ENCODE measurements around the gene ZNF185. TPM values are rescaled to one million over a fixed set of nuclear protein-coding genes. Genes with fewer than 3 reads are reported as not detected.

The ZNF185 gene
- polyA plus RNA-seq, 2 donors = 217 to 220 TPM

DNA sequence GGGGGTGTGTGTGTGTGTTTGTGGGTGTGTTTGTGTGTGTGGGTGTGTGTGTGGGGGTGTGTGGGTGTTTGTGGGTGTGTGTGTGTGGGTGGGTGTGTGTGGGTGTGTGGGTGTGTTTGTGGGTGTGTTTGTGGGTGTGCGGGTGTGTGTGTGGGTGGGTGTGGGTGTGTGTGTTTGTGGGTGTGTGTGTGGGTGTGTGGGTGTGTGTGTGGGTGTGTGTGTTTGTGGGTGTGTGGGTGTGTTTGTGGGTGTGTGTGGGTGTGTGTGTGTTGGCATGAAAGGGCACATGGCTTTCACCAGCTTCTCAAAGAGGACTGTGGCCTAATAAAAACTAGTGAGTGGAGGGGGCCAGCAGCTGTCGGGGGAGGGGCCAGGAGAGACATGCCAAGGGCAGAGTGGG, 25.3 kb upstream of the ZNF185 start:
- Histone ChIP-seq H3K27ac (ENCODE audit: low read depth in 2 of 2, low read length in 1 of 2) (no peak overlapping the region), H3K4me1 (ENCODE audit: control insufficient read depth in 2 of 2, insufficient read depth in 2 of 2, low read length in 1 of 2) (no peaks in the 10 kb centered on the region), H3K27me3 (ENCODE audit: control insufficient read depth in 1 of 2, insufficient read depth in 2 of 2, low read length in 2 of 2) (no peaks in the 10 kb centered on the region), H3K4me3 (ENCODE audit: low read depth in 1 of 2, low read length in 2 of 2) (no peak overlapping the region), H3K36me3 (ENCODE audit: control insufficient read depth in 2 of 2, insufficient read depth in 2 of 2, low read length in 1 of 2) (peaks cover 0 to 23% of the 10 kb centered on the region in 2 donors), H3K9me3 (ENCODE audit: control insufficient read depth in 2 of 2, insufficient read depth in 1 of 2, low read depth in 1 of 2, low read length in 1 of 2) (no peaks in the 10 kb centered on the region)
- WGBS, 2 donors = 78 to 96% methylated on average over 1 of the region's 2 CpGs

DNA sequence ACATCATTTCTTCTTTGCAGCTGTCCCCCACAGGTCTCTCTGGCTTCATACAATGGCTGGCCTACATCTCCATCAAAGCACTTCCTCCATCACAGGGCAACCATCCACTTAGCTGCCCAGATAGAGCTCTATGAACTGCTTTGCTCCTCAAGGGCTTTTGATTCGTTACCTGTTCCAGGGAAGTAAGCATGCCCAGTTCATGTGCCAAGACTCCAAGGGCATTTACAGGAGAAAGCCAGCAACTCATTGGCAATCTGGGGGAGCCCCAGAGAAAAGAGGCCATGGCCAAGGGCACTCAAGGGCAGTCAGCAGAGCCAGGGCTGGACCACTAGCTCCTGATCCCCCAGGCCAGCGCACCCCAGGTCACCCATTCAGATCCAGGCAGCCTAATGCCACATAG, 24.5 kb upstream of the ZNF185 start:
- Histone ChIP-seq H3K27me3 (ENCODE audit: control insufficient read depth in 1 of 2, insufficient read depth in 2 of 2, low read length in 2 of 2) (no peaks in the 10 kb centered on the region), H3K4me3 (ENCODE audit: low read depth in 1 of 2, low read length in 2 of 2) (no peak overlapping the region), H3K9me3 (ENCODE audit: control insufficient read depth in 2 of 2, insufficient read depth in 1 of 2, low read depth in 1 of 2, low read length in 1 of 2) (no peaks in the 10 kb centered on the region), H3K4me1 (ENCODE audit: control insufficient read depth in 2 of 2, insufficient read depth in 2 of 2, low read length in 1 of 2) (peaks cover 0 to under 1% of the 10 kb centered on the region in 2 donors), H3K27ac (ENCODE audit: low read depth in 2 of 2, low read length in 1 of 2) (no peak overlapping the region), H3K36me3 (ENCODE audit: control insufficient read depth in 2 of 2, insufficient read depth in 2 of 2, low read length in 1 of 2) (peaks cover 0 to 16% of the 10 kb centered on the region in 2 donors)
- 65 to 80% methylated on average over 2 of the region's 2 CpGs for WGBS, 2 donors

GRCh38 chrX:152876931-152877840, 20.7 kb upstream of the ZNF185 start:
- H3K27me3 ChIP-seq (ENCODE audit: control insufficient read depth in 1 of 2, insufficient read depth in 2 of 2, low read length in 2 of 2) = no peaks in the 10 kb centered on the region
- 64 to 67% methylated on average over 10 of the region's 10 CpGs for WGBS, 2 donors
- H3K4me3 ChIP-seq (ENCODE audit: low read depth in 1 of 2, low read length in 2 of 2) = no peak overlapping the region
- no peaks in the 10 kb centered on the region for H3K36me3 ChIP-seq (ENCODE audit: control insufficient read depth in 2 of 2, insufficient read depth in 2 of 2, low read length in 1 of 2)
- no peaks in the 10 kb centered on the region for H3K9me3 ChIP-seq (ENCODE audit: control insufficient read depth in 2 of 2, insufficient read depth in 1 of 2, low read depth in 1 of 2, low read length in 1 of 2)
- peaks cover 0 to 8% of the 10 kb centered on the region in 2 donors for H3K4me1 ChIP-seq (ENCODE audit: control insufficient read depth in 2 of 2, insufficient read depth in 2 of 2, low read length in 1 of 2)
- peak overlapping the region; percentile 73 to 75 for H3K27ac ChIP-seq (ENCODE audit: low read depth in 2 of 2, low read length in 1 of 2)

GRCh38 chrX:152878976-152879755, 18.7 kb upstream of the ZNF185 start:
- no peaks in the 10 kb centered on the region for H3K36me3 ChIP-seq (ENCODE audit: control insufficient read depth in 2 of 2, insufficient read depth in 2 of 2, low read length in 1 of 2)
- H3K9me3 ChIP-seq (ENCODE audit: control insufficient read depth in 2 of 2, insufficient read depth in 1 of 2, low read depth in 1 of 2, low read length in 1 of 2) = no peaks in the 10 kb centered on the region
- peaks cover 0 to 8% of the 10 kb centered on the region in 2 donors for H3K4me1 ChIP-seq (ENCODE audit: control insufficient read depth in 2 of 2, insufficient read depth in 2 of 2, low read length in 1 of 2)
- peak overlapping the region; percentile 71 to 73 for H3K27ac ChIP-seq (ENCODE audit: low read depth in 2 of 2, low read length in 1 of 2)
- no peaks in the 10 kb centered on the region for H3K27me3 ChIP-seq (ENCODE audit: control insufficient read depth in 1 of 2, insufficient read depth in 2 of 2, low read length in 2 of 2)
- WGBS, 2 donors = 53 to 61% methylated on average over 16 of the region's 16 CpGs
- H3K4me3 ChIP-seq (ENCODE audit: low read depth in 1 of 2, low read length in 2 of 2) = no peak overlapping the region

- H3K27ac ChIP-seq (ENCODE audit: low read depth in 2 of 2, low read length in 1 of 2) = no peak overlapping the region
- WGBS, 2 donors = 82 to 94% methylated on average over 2 of the region's 2 CpGs
- peaks cover 0 to 8% of the 10 kb centered on the region in 2 donors for H3K4me1 ChIP-seq (ENCODE audit: control insufficient read depth in 2 of 2, insufficient read depth in 2 of 2, low read length in 1 of 2)
- H3K27me3 ChIP-seq (ENCODE audit: control insufficient read depth in 1 of 2, insufficient read depth in 2 of 2, low read length in 2 of 2) = no peaks in the 10 kb centered on the region
- H3K36me3 ChIP-seq (ENCODE audit: control insufficient read depth in 2 of 2, insufficient read depth in 2 of 2, low read length in 1 of 2) = no peaks in the 10 kb centered on the region
- no peaks in the 10 kb centered on the region for H3K9me3 ChIP-seq (ENCODE audit: control insufficient read depth in 2 of 2, insufficient read depth in 1 of 2, low read depth in 1 of 2, low read length in 1 of 2)
- H3K4me3 ChIP-seq (ENCODE audit: low read depth in 1 of 2, low read length in 2 of 2) = no peak overlapping the region
Observed at GRCh38 chrX:152881289-152881688, 16.6 kb upstream of the ZNF185 start.

GRCh38 chrX:152884171-152884570, 13.7 kb upstream of the ZNF185 start:
- 62 to 78% methylated on average over 6 of the region's 6 CpGs for WGBS, 2 donors
- Histone ChIP-seq H3K4me3 (ENCODE audit: low read depth in 1 of 2, low read length in 2 of 2) (no peak overlapping the region), H3K4me1 (ENCODE audit: control insufficient read depth in 2 of 2, insufficient read depth in 2 of 2, low read length in 1 of 2) (peaks cover 0 to 6% of the 10 kb centered on the region in 2 donors), H3K27me3 (ENCODE audit: control insufficient read depth in 1 of 2, insufficient read depth in 2 of 2, low read length in 2 of 2) (no peaks in the 10 kb centered on the region), H3K27ac (ENCODE audit: low read depth in 2 of 2, low read length in 1 of 2) (no peak overlapping the region), H3K36me3 (ENCODE audit: control insufficient read depth in 2 of 2, insufficient read depth in 2 of 2, low read length in 1 of 2) (no peaks in the 10 kb centered on the region), H3K9me3 (ENCODE audit: control insufficient read depth in 2 of 2, insufficient read depth in 1 of 2, low read depth in 1 of 2, low read length in 1 of 2) (no peaks in the 10 kb centered on the region)

DNA sequence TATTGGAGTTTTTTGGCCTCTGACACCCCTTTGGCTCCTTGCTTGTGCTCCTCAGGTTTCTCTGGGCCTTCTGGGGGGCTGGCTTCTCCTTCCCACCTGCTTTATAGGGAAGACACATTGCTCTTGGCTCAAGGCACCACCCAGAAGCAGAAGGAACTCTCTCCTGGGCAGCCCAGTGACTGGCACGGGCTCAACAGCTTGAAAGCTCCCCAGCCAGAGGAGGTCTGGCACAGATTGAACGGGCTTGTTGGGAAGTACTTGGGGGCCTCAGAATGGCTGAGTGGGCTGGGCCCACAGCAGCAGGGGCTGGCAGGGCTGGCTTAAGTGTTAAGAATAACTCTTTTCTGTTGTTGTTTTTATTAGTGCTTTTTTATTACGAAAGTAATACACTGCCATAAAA, 11.2 kb upstream of the ZNF185 start:
- WGBS, 2 donors = 34 to 51% methylated on average over 3 of the region's 3 CpGs
- H3K27me3 ChIP-seq (ENCODE audit: control insufficient read depth in 1 of 2, insufficient read depth in 2 of 2, low read length in 2 of 2) = no peaks in the 10 kb centered on the region

GRCh38 chrX:152892499-152892898, 5.4 kb upstream of the ZNF185 start:
- H3K9me3 ChIP-seq (ENCODE audit: control insufficient read depth in 2 of 2, insufficient read depth in 1 of 2, low read depth in 1 of 2, low read length in 1 of 2) = no peaks in the 10 kb centered on the region
- no peak overlapping the region for H3K4me3 ChIP-seq (ENCODE audit: low read depth in 1 of 2, low read length in 2 of 2)
- WGBS, 2 donors = 57 to 60% methylated on average over 4 of the region's 4 CpGs
- no peak overlapping the region for H3K27ac ChIP-seq (ENCODE audit: low read depth in 2 of 2, low read length in 1 of 2)
- no peaks in the 10 kb centered on the region for H3K36me3 ChIP-seq (ENCODE audit: control insufficient read depth in 2 of 2, insufficient read depth in 2 of 2, low read length in 1 of 2)
- peaks cover 0 to 30% of the 10 kb centered on the region in 2 donors for H3K4me1 ChIP-seq (ENCODE audit: control insufficient read depth in 2 of 2, insufficient read depth in 2 of 2, low read length in 1 of 2)
- H3K27me3 ChIP-seq (ENCODE audit: control insufficient read depth in 1 of 2, insufficient read depth in 2 of 2, low read length in 2 of 2) = no peaks in the 10 kb centered on the region

More for the DNA sequence above, 11.2 kb upstream of the ZNF185 start:
- no peak overlapping the region for H3K27ac ChIP-seq (ENCODE audit: low read depth in 2 of 2, low read length in 1 of 2)
- H3K4me3 ChIP-seq (ENCODE audit: low read depth in 1 of 2, low read length in 2 of 2) = no peak overlapping the region
- no peaks in the 10 kb centered on the region for H3K36me3 ChIP-seq (ENCODE audit: control insufficient read depth in 2 of 2, insufficient read depth in 2 of 2, low read length in 1 of 2)
- no peaks in the 10 kb centered on the region for H3K9me3 ChIP-seq (ENCODE audit: control insufficient read depth in 2 of 2, insufficient read depth in 1 of 2, low read depth in 1 of 2, low read length in 1 of 2)
- no peaks in the 10 kb centered on the region for H3K4me1 ChIP-seq (ENCODE audit: control insufficient read depth in 2 of 2, insufficient read depth in 2 of 2, low read length in 1 of 2)

GRCh38 chrX:152892999-152893891, 4.6 kb upstream of the ZNF185 start:
- Histone ChIP-seq H3K27me3 (ENCODE audit: control insufficient read depth in 1 of 2, insufficient read depth in 2 of 2, low read length in 2 of 2) (no peaks in the 10 kb centered on the region), H3K4me1 (ENCODE audit: control insufficient read depth in 2 of 2, insufficient read depth in 2 of 2, low read length in 1 of 2) (peaks cover 0 to 30% of the 10 kb centered on the region in 2 donors), H3K27ac (ENCODE audit: low read depth in 2 of 2, low read length in 1 of 2) (peak overlapping the region; percentile 91 to 97), H3K4me3 (ENCODE audit: low read depth in 1 of 2, low read length in 2 of 2) (no peak overlapping the region), H3K36me3 (ENCODE audit: control insufficient read depth in 2 of 2, insufficient read depth in 2 of 2, low read length in 1 of 2) (no peaks in the 10 kb centered on the region), H3K9me3 (ENCODE audit: control insufficient read depth in 2 of 2, insufficient read depth in 1 of 2, low read depth in 1 of 2, low read length in 1 of 2) (no peaks in the 10 kb centered on the region)
- 41 to 57% methylated on average over 22 of the region's 22 CpGs for whole genome bisulfite sequencing, 2 donors
